ENCODE measurements around the gene CNIH3. TPM values are rescaled to one million over a fixed set of nuclear protein-coding genes. Genes with fewer than 3 reads are reported as not detected.

The CNIH3 gene
- total RNA-seq, 1 donor from 2014 or later, result 0.53 TPM

DNA sequence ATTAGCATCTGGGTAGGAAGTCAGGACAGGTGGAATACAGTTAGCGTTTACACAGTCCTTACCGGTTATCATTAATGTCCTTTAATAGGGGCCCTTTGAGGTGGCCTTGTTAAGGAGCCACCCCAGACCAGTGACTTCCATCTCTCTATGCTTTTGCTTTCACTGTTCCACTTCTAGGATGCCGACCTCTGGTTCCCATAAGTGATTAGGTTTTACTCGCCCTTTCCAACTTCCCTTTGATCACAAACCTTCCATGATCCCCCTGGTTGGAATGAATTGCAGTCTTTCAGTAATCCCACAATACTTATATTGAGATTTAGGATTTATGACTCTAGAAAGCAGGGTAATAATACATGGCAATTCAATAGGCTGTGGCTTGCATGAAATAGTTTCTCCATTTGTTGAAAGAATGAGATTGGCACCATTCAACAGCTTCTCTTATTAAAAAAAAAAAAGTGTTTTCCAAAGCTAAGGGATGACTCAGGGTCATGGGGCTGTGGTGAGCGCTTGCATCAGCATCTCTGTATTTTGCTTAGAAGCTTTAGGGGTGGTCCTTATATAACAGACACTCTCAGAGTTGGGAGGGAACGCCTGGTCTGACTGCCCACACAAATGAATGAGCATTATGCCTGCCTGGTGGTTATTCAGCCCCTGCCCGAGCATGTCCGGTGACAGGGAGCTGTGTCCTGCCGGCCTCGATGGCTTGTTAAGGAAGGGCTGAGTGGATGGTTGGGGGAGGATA, 110.5 kb downstream of the CNIH3 start:
- Histone ChIP-seq H3K36me3 (ENCODE audit: control insufficient read depth, insufficient read depth, low read length) (no peaks in the 10 kb centered on the region), H3K4me3 (ENCODE audit: low read depth, low read length) (no peak overlapping the region), H3K27me3 (ENCODE audit: control insufficient read depth, insufficient read depth, low read length) (no peaks in the 10 kb centered on the region)
- FAIRE-seq (peak; percentile 18), DNase-seq (ENCODE audit: low read depth) (peak; percentile 90)
- TF ChIP-seq CTCF (IDR thresholded peaks at IDR 0.05; ENCODE audit: insufficient read depth, low read length, severe bottlenecking), result no peak

GRCh38 chr1:224727351-224728289, 111.5 kb downstream of the CNIH3 start:
- Histone ChIP-seq H3K36me3 (ENCODE audit: control insufficient read depth, insufficient read depth, low read length) (no peaks in the 10 kb centered on the region), H3K4me3 (ENCODE audit: low read depth, low read length) (no peak overlapping the region), H3K27me3 (ENCODE audit: control insufficient read depth, insufficient read depth, low read length) (no peaks in the 10 kb centered on the region)
- no peak for FAIRE-seq
- no peak for TF ChIP-seq CTCF (IDR thresholded peaks at IDR 0.05; ENCODE audit: insufficient read depth, low read length, severe bottlenecking)
- peak; percentile 76 for DNase-seq (ENCODE audit: low read depth)

- DNase-seq (ENCODE audit: low read depth) (no peak), FAIRE-seq (peak; percentile 75)
- H3K36me3 ChIP-seq (ENCODE audit: control insufficient read depth, insufficient read depth, low read length), result no peaks in the 10 kb centered on the region
- H3K4me3 ChIP-seq (ENCODE audit: low read depth, low read length), result no peak overlapping the region
- TF ChIP-seq CTCF (IDR thresholded peaks at IDR 0.05; ENCODE audit: insufficient read depth, low read length, severe bottlenecking), result no peak
- no peaks in the 10 kb centered on the region for H3K27me3 ChIP-seq (ENCODE audit: control insufficient read depth, insufficient read depth, low read length)
Observed at GRCh38 chr1:224730540-224730939, 114.4 kb downstream of the CNIH3 start.

- FAIRE-seq (no peak), DNase-seq (ENCODE audit: low read depth) (peak; percentile 16)
- no peaks in the 10 kb centered on the region for H3K27me3 ChIP-seq (ENCODE audit: control insufficient read depth, insufficient read depth, low read length)
- no peak for TF ChIP-seq CTCF (IDR thresholded peaks at IDR 0.05; ENCODE audit: insufficient read depth, low read length, severe bottlenecking)
- no peak overlapping the region for H3K4me3 ChIP-seq (ENCODE audit: low read depth, low read length)
- H3K36me3 ChIP-seq (ENCODE audit: control insufficient read depth, insufficient read depth, low read length), result no peaks in the 10 kb centered on the region
Observed at GRCh38 chr1:224730965-224731364, 114.8 kb downstream of the CNIH3 start.

DNA sequence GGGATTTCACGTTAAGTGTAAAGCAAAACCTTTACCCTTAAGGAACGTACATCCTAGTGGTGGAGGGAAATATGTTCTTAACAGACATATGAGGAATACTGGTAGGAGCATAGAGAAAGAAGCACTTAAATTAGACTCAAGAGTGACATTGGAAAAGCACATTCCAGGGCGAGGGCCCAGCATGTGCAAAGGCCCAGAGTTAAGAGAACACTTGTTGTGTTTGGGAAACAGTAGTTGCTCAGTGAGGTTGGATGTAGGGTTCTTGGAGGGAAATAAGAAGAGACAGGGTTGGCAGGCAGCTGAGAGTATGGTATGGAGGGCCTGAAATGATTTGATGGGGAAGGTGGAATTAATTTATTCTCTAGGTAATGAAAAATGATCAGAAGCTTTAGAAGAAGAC, 115.5 kb downstream of the CNIH3 start:
- no peak overlapping the region for H3K4me3 ChIP-seq (ENCODE audit: low read depth, low read length)
- H3K27me3 ChIP-seq (ENCODE audit: control insufficient read depth, insufficient read depth, low read length), result no peaks in the 10 kb centered on the region
- no peaks in the 10 kb centered on the region for H3K36me3 ChIP-seq (ENCODE audit: control insufficient read depth, insufficient read depth, low read length)
- no peak for TF ChIP-seq CTCF (IDR thresholded peaks at IDR 0.05; ENCODE audit: insufficient read depth, low read length, severe bottlenecking)
- FAIRE-seq, result no peak
- no peak for DNase-seq (ENCODE audit: low read depth)
